ENCODE data around the gene CFL1. TPM values are rescaled to one million over a fixed set of nuclear protein-coding genes. Genes with fewer than 3 reads are reported as not detected.

CFL1 gene
- total and polyA plus RNA-seq, 10 of the 15 experiments (the other 5 are each of a cell fraction or from before 2014, with no cell fraction given) = 164 to 2,994 (median 1,500) TPM

DNA sequence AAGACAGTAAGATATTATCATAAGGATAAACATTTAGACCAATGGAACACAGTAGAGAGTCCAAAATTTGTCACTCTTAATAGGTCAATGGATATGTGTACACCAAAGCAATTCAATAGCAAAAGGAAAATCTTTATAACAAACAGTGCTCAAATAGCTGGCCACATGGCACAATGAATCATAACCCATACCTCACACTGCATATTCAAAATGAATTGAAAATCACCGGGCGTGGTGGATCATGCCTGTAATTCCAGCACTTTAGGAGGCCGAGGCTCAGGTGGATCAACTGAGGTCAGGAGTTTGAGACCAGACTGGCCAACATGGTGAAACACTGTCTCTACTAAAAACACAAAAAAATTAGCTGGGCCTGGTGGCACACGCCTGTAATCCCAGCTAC lies 15.8 kb downstream of the CFL1 start:
- ATAC-seq = no peak
- TF ChIP-seq TARDBP (IDR thresholded peaks at IDR 0.05; ENCODE audit: borderline replicate concordance) (no peak), SRF (IDR thresholded peaks at IDR 0.05; ENCODE audit: low read depth in 2 of 2, low read length in 2 of 2) (no peak)
- TF ChIP-seq, protein P1, sequence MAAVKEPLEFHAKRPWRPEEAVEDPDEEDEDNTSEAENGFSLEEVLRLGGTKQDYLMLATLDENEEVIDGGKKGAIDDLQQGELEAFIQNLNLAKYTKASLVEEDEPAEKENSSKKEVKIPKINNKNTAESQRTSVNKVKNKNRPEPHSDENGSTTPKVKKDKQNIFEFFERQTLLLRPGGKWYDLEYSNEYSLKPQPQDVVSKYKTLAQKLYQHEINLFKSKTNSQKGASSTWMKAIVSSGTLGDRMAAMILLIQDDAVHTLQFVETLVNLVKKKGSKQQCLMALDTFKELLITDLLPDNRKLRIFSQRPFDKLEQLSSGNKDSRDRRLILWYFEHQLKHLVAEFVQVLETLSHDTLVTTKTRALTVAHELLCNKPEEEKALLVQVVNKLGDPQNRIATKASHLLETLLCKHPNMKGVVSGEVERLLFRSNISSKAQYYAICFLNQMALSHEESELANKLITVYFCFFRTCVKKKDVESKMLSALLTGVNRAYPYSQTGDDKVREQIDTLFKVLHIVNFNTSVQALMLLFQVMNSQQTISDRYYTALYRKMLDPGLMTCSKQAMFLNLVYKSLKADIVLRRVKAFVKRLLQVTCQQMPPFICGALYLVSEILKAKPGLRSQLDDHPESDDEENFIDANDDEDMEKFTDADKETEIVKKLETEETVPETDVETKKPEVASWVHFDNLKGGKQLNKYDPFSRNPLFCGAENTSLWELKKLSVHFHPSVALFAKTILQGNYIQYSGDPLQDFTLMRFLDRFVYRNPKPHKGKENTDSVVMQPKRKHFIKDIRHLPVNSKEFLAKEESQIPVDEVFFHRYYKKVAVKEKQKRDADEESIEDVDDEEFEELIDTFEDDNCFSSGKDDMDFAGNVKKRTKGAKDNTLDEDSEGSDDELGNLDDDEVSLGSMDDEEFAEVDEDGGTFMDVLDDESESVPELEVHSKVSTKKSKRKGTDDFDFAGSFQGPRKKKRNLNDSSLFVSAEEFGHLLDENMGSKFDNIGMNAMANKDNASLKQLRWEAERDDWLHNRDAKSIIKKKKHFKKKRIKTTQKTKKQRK (IDR thresholded peaks at IDR 0.05; ENCODE audit: low read depth, low read length) = no peak
- intact Hi-C loops (cut with micrococcal nuclease; ENCODE audit: unreplicated experiment) (no loop called here), in situ Hi-C loops (cut with MboI) (no loop called here)
- no peak overlapping the region for H3K27ac ChIP-seq (ENCODE audit: control insufficient read depth, insufficient read depth)
- H3K4me3 ChIP-seq = no peak overlapping the region
- SMC1A ChIA-PET (ENCODE audit: uncharacterized antibody, unreplicated experiment) = no interaction called here
- no peak overlapping the region for H3K4me2 ChIP-seq (ENCODE audit: control insufficient read depth, insufficient read depth)
- no peaks in the 10 kb centered on the region for H4K20me1 ChIP-seq (ENCODE audit: control insufficient read depth, insufficient read depth)
- no peak overlapping the region for H3K9ac ChIP-seq (ENCODE audit: control insufficient read depth, insufficient read depth, low read length)
- H3K36me3 ChIP-seq (ENCODE audit: control insufficient read depth in 2 of 2, insufficient read depth in 2 of 2, low read length in 1 of 2) = no peaks in the 10 kb centered on the region
- RAD21 ChIA-PET (ENCODE audit: unreplicated experiment) = no interaction called here
- CTCF ChIA-PET = no interaction called here
- no peaks in the 10 kb centered on the region for H3K79me2 ChIP-seq (ENCODE audit: control insufficient read depth, insufficient read depth, low read length)
- no peaks in the 10 kb centered on the region for H3K27me3 ChIP-seq (replicated peaks in 1 of 2; ENCODE audit: control insufficient read depth in 2 of 2, insufficient read depth in 2 of 2, low read length in 1 of 2)
- BruUV-seq (replicated peaks) = no TSS peak
- no peak overlapping the region for H2AFZ ChIP-seq (ENCODE audit: control insufficient read depth, low read depth, low read length)
- no peak for FAIRE-seq
- POLR2A ChIA-PET = no interaction called here
- WGBS (ENCODE audit: insufficient coverage, insufficient replicate concordance, low lambda C conversion rate, missing lambda C conversion rate) = 72% methylated on average over 4 of the region's 4 CpGs
- no peaks in the 10 kb centered on the region for H3K9me3 ChIP-seq (replicated peaks; ENCODE audit: control insufficient read depth, insufficient read depth, low read length)
- no peaks in the 10 kb centered on the region for H3K4me1 ChIP-seq (ENCODE audit: control insufficient read depth, insufficient read depth, low read length)
- DNase-seq (ENCODE audit: low read depth, low spot score) = no peak

DNA sequence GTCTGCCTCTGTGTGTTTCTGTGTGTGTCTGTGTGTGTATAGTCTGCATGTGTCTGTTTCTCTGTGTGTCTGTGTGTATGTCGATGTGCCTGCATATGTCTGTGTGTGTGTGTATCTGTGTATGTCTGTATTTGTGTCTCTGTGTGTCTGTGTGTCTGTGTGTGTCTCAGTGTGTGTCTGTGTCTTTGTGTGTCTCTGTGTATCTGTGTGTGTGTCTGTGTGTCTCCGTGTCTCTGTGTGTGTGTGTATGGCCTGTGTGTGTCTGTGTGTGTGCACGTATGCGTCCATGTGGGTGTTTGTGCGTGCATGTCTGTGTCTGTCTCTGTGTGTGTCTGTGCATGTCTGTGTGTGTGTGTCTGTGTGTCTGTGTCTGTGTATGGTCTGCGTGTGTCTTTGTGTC lies 23.8 kb downstream of the CFL1 start:
- H3K27ac ChIP-seq (ENCODE audit: control insufficient read depth, insufficient read depth) = no peak overlapping the region
- peaks cover 15% of the 10 kb centered on the region for H3K4me1 ChIP-seq (ENCODE audit: control insufficient read depth, insufficient read depth, low read length)
- 61% methylated on average over 6 of the region's 6 CpGs for WGBS (ENCODE audit: insufficient coverage, insufficient replicate concordance, low lambda C conversion rate, missing lambda C conversion rate)
- H2AFZ ChIP-seq (ENCODE audit: control insufficient read depth, low read depth, low read length) = peak overlapping the region; percentile 98
- H3K4me2 ChIP-seq (ENCODE audit: control insufficient read depth, insufficient read depth) = peak overlapping the region; percentile 94
- BruUV-seq (replicated peaks) = no TSS peak
- ChIA-PET CTCF (interaction anchor here (1.8 to 3.0 kb wide), 4 partner anchors 16 to 55 kb away, joined by 6 to 19 read pairs (median 13); no protein-coding TSS in a partner anchor), SMC1A (ENCODE audit: uncharacterized antibody, unreplicated experiment) (interaction anchor here (1.2 to 1.5 kb wide), 3 partner anchors 9 to 123 kb away, joined by 3 to 4 read pairs (median 3); no protein-coding TSS in a partner anchor), POLR2A (interaction anchor here (1.4 to 2.7 kb wide), 2 partner anchors 24 to 55 kb away, joined by 11 to 18 read pairs; partner anchors contain the start of genes CFL1, FIBP and MUS81), RAD21 (ENCODE audit: unreplicated experiment) (interaction anchor here (1.0 kb wide), 1 partner anchor 54 kb away, joined by 3 read pairs; no protein-coding TSS in a partner anchor)
- no peaks in the 10 kb centered on the region for H3K36me3 ChIP-seq (ENCODE audit: control insufficient read depth in 2 of 2, insufficient read depth in 2 of 2, low read length in 1 of 2)
- no peaks in the 10 kb centered on the region for H4K20me1 ChIP-seq (ENCODE audit: control insufficient read depth, insufficient read depth)
- peak overlapping the region; percentile 64 for H3K4me3 ChIP-seq
- peaks cover 0 to 7% of the 10 kb centered on the region in 2 experiments; a peak in 1 of 4 replicates for H3K27me3 ChIP-seq (replicated peaks in 1 of 2; ENCODE audit: control insufficient read depth in 2 of 2, insufficient read depth in 2 of 2, low read length in 1 of 2)
- H3K9ac ChIP-seq (ENCODE audit: control insufficient read depth, insufficient read depth, low read length) = no peak overlapping the region
- DNase-seq (ENCODE audit: low read depth, low spot score) (no peak), FAIRE-seq (no peak), ATAC-seq (no peak)
- intact Hi-C loops (cut with micrococcal nuclease; ENCODE audit: unreplicated experiment) = no loop called here
- in situ Hi-C loops (cut with MboI) = no loop called here
- H3K79me2 ChIP-seq (ENCODE audit: control insufficient read depth, insufficient read depth, low read length) = no peaks in the 10 kb centered on the region
- no peaks in the 10 kb centered on the region for H3K9me3 ChIP-seq (replicated peaks; ENCODE audit: control insufficient read depth, insufficient read depth, low read length)
- peak; percentile 94 for TF ChIP-seq HDGF (IDR thresholded peaks at IDR 0.05)
- no peak for TF ChIP-seq GABPA (IDR thresholded peaks at IDR 0.05; ENCODE audit: low read depth)
- TF ChIP-seq, protein P2, sequence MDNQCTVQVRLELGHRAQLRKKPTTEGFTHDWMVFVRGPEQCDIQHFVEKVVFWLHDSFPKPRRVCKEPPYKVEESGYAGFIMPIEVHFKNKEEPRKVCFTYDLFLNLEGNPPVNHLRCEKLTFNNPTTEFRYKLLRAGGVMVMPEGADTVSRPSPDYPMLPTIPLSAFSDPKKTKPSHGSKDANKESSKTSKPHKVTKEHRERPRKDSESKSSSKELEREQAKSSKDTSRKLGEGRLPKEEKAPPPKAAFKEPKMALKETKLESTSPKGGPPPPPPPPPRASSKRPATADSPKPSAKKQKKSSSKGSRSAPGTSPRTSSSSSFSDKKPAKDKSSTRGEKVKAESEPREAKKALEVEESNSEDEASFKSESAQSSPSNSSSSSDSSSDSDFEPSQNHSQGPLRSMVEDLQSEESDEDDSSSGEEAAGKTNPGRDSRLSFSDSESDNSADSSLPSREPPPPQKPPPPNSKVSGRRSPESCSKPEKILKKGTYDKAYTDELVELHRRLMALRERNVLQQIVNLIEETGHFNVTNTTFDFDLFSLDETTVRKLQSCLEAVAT (IDR thresholded peaks at IDR 0.05) = 0 out of 2 replicates have a peak, but pooled peaks have one; percentile 14
- peak; percentile 36; the same call in 1 of the 2 replicates for TF ChIP-seq NBN (IDR thresholded peaks at IDR 0.05)
- TF ChIP-seq, protein P3, sequence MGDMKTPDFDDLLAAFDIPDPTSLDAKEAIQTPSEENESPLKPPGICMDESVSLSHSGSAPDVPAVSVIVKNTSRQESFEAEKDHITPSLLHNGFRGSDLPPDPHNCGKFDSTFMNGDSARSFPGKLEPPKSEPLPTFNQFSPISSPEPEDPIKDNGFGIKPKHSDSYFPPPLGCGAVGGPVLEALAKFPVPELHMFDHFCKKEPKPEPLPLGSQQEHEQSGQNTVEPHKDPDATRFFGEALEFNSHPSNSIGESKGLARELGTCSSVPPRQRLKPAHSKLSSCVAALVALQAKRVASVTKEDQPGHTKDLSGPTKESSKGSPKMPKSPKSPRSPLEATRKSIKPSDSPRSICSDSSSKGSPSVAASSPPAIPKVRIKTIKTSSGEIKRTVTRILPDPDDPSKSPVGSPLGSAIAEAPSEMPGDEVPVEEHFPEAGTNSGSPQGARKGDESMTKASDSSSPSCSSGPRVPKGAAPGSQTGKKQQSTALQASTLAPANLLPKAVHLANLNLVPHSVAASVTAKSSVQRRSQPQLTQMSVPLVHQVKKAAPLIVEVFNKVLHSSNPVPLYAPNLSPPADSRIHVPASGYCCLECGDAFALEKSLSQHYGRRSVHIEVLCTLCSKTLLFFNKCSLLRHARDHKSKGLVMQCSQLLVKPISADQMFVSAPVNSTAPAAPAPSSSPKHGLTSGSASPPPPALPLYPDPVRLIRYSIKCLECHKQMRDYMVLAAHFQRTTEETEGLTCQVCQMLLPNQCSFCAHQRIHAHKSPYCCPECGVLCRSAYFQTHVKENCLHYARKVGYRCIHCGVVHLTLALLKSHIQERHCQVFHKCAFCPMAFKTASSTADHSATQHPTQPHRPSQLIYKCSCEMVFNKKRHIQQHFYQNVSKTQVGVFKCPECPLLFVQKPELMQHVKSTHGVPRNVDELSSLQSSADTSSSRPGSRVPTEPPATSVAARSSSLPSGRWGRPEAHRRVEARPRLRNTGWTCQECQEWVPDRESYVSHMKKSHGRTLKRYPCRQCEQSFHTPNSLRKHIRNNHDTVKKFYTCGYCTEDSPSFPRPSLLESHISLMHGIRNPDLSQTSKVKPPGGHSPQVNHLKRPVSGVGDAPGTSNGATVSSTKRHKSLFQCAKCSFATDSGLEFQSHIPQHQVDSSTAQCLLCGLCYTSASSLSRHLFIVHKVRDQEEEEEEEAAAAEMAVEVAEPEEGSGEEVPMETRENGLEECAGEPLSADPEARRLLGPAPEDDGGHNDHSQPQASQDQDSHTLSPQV (IDR thresholded peaks at IDR 0.05) = no peak

Data from GM12878 (cell line).